Endothelial cell of umbilical vein (primary cell): ENCODE measurements around the gene ADAMTSL3. TPM values are rescaled to one million over a fixed set of nuclear protein-coding genes. Genes with fewer than 3 reads are reported as not detected.

Experiments used
- BruUV-seq: library from RNA; stranded (reverse); fragments of 400-500 nt; replicated peaks from 2 replicates; lab custom pipeline; 2021; lab: Mats Ljungman, UMichigan
- CTCF ChIA-PET: fragments of 300-600, 350-600 bp; sonication (Branson Sonifier 250); formaldehyde crosslinking; loops from one replicate; lab custom pipeline; 2021; ENCODE audit warnings: antibody characterized with exemption, inconsistent platforms; lab: Charles Lee
- POLR2A ChIA-PET: fragments of 300-600, 350-600 bp; sonication (Branson Sonifier 250); formaldehyde crosslinking; loops from one replicate; lab custom pipeline; 2021; ENCODE audit warnings: antibody characterized with exemption, inconsistent platforms; lab: Charles Lee
- DNase-seq: peaks from one replicate; pipeline ENCODE4 v3.0.0-alpha.2; 2011; ENCODE audit warnings: low read depth, low spot score
- FAIRE-seq: peaks from 2 replicates; lab custom pipeline; 2011; peaks lifted over from hg19 to GRCh38; lab: Jason Lieb, UNC
- H2AFZ ChIP-seq: 2 replicates; pipeline ENCODE4 v1.6.0; 2012; ENCODE audit warnings: low read depth, low read length, control low read depth, inconsistent platforms
- H3K27ac ChIP-seq: 2 replicates; pipeline ENCODE4 v1.5.1; 2011; ENCODE audit warnings: low read depth, mild to moderate bottlenecking, control low read depth, low read length, moderate library complexity; ENCODE audit not compliant: insufficient read depth
- H3K27me3 ChIP-seq, 2 experiments: 2 replicates each; pipeline versions ENCODE4 v1.6.0 to v1.6.1; 2011; ENCODE audit warnings: low read length in 2 of 2, mixed read lengths in 1 of 2; ENCODE audit not compliant: control insufficient read depth in 2 of 2, insufficient read depth in 2 of 2
- H3K36me3 ChIP-seq, 2 experiments: 2 replicates in 1 of 2; 3 replicates in 1 of 2; pipeline ENCODE4 v1.5.1; 2011; ENCODE audit warnings: low read length in 2 of 2, mild to moderate bottlenecking in 1 of 2, moderate library complexity in 1 of 2; ENCODE audit not compliant: control insufficient read depth in 2 of 2, insufficient read depth in 2 of 2; ENCODE audit errors: extremely low read depth in 1 of 2
- H3K4me1 ChIP-seq: 3 replicates; pipeline ENCODE4 v1.5.1; 2011; ENCODE audit warnings: mild to moderate bottlenecking, low read length; ENCODE audit not compliant: control insufficient read depth, insufficient read depth; ENCODE audit errors: extremely low read depth
- H3K4me2 ChIP-seq: 2 replicates; pipeline ENCODE4 v1.6.1; 2011; ENCODE audit warnings: low read length, control low read depth, mixed read lengths; ENCODE audit not compliant: insufficient read depth
- H3K4me3 ChIP-seq, 3 experiments: fragments of 200-600 bp in 1 of 3; sonication (generic), shearing (Covaris generic) in 1 of 3; replicated peaks in 1 of 3; 2 replicates each; pipeline ENCODE4 v1.5.1; 2011 to 2016; ENCODE audit warnings: control low read depth in 3 of 3, low read length in 3 of 3, mild to moderate bottlenecking in 2 of 3, inconsistent platforms in 1 of 3, low read depth in 1 of 3, moderate library complexity in 1 of 3; ENCODE audit not compliant: insufficient read depth in 1 of 3
- H3K79me2 ChIP-seq: 2 replicates; pipeline ENCODE4 v1.6.0; 2012; ENCODE audit warnings: low read length, inconsistent platforms; ENCODE audit not compliant: control insufficient read depth, insufficient read depth
- H3K9ac ChIP-seq: replicated peaks from 2 replicates; pipeline ENCODE3; 2011; ENCODE audit warnings: low read length, control low read depth; ENCODE audit not compliant: insufficient read depth; ENCODE audit errors: extremely low read depth
- H3K9me1 ChIP-seq: replicated peaks from 3 replicates; pipeline ENCODE4 v1.6.0; 2011; ENCODE audit warnings: mild to moderate bottlenecking, low read length; ENCODE audit not compliant: control insufficient read depth, insufficient read depth; ENCODE audit errors: extremely low read depth
- H3K9me3 ChIP-seq: replicated peaks from 2 replicates; pipeline ENCODE4 v1.5.1; 2012; ENCODE audit warnings: low read length, inconsistent platforms; ENCODE audit not compliant: control insufficient read depth, insufficient read depth
- H4K20me1 ChIP-seq: replicated peaks from 2 replicates; pipeline ENCODE3; 2011; ENCODE audit warnings: mild to moderate bottlenecking, low read length; ENCODE audit not compliant: control insufficient read depth, insufficient read depth; ENCODE audit errors: extremely low read depth
- EZH2 ChIP-seq: IDR thresholded peaks from 2 replicates; pipeline ENCODE4 v1.6.1; 2012; ENCODE audit warnings: borderline replicate concordance, low read depth, mild to moderate bottlenecking, moderate library complexity, low read length, inconsistent platforms; ENCODE audit not compliant: severe bottlenecking
- FOS ChIP-seq: IDR thresholded peaks from 2 replicates; pipeline ENCODE4 v1.6.1; 2011; ENCODE audit warnings: mild to moderate bottlenecking, low read length, moderate library complexity, borderline replicate concordance; ENCODE audit not compliant: insufficient read depth
- GATA2 ChIP-seq: IDR thresholded peaks from 2 replicates; pipeline ENCODE4 v1.7.0; 2011; ENCODE audit warnings: low read depth, mild to moderate bottlenecking, moderate library complexity, mixed read lengths, low read length; ENCODE audit not compliant: insufficient read length, insufficient read depth
- JUN ChIP-seq: IDR thresholded peaks from 2 replicates; pipeline ENCODE4 v1.6.1; 2011; ENCODE audit warnings: borderline replicate concordance, low read depth; ENCODE audit not compliant: insufficient read length, insufficient read depth
- MAX ChIP-seq: IDR thresholded peaks from 2 replicates; pipeline ENCODE4 v1.6.1; 2011; ENCODE audit not compliant: insufficient read depth, insufficient read length
- MYC ChIP-seq: IDR thresholded peaks from one replicate; pipeline ENCODE4 v1.6.1; 2011; ENCODE audit warnings: mild to moderate bottlenecking, low read depth, low read length
- POLR2A ChIP-seq: IDR thresholded peaks from 2 replicates; pipeline ENCODE4 v1.6.1; 2012; ENCODE audit warnings: low read depth, mild to moderate bottlenecking, control low read depth, low read length
- POLR2AphosphoS5 ChIP-seq: IDR thresholded peaks from 2 replicates; pipeline ENCODE4 v1.6.1; 2012; ENCODE audit warnings: low read depth, mild to moderate bottlenecking, control low read depth, low read length, moderate library complexity; ENCODE audit not compliant: insufficient read depth
- dilution Hi-C: fragments of 300-500 bp; cut with MboI; formaldehyde crosslinking; loops from one replicate; pipeline ENCODE4 v1.15.0; 2019; ENCODE audit warnings: low sequenced_read_pairs; ENCODE audit not compliant: extremely low pct_ligation_motif_present
- intact Hi-C: fragments of 100-400 bp; cut with micrococcal nuclease; formaldehyde crosslinking; loops from one replicate; pipeline ENCODE4 v1.10.0; 2022
- polyA plus RNA-seq, 4 experiments: library from polyadenylated mRNA; depleted of rRNA in 3 of 4; stranded (reverse) in 3 of 4; unstranded in 1 of 4; fragments of >200 nt; gene quantifications; 2 replicates each; pipeline versions ENCODE4 v1.2.1 to v1.2.3, GENCODE V29; 2011 to 2012; ENCODE audit warnings: missing spikeins in 1 of 4
- total RNA-seq: library from RNA; stranded (reverse); gene quantifications from 2 replicates; pipeline ENCODE4 v1.2.3, GENCODE V29; 2021
- TF ChIP-seq, protein P1 (sequence below), 2 donors: IDR thresholded peaks; 1 replicate in 1 of 2; 2 replicates in 1 of 2; pipeline ENCODE4 v1.5.1; 2011; ENCODE audit warnings: low read length in 2 of 2, mild to moderate bottlenecking in 2 of 2, moderate library complexity in 2 of 2, control low read depth in 1 of 2, inconsistent platforms in 1 of 2, low read depth in 1 of 2; ENCODE audit not compliant: insufficient read depth in 1 of 2; ENCODE audit errors: extremely low read depth in 1 of 2

The ADAMTSL3 gene
- total and polyA plus RNA-seq, 2 donors (not counting 3 experiments of a cell fraction or from before 2014, with no cell fraction given) = not detected

GRCh38 chr15:83717010-83717409 is 63.1 kb downstream of the ADAMTSL3 start:
- dilution Hi-C loops = no loop called here
- no peak overlapping the region for H3K4me3 ChIP-seq
- intact Hi-C loops = no loop called here
- no peaks in the 10 kb centered on the region for H3K4me1 ChIP-seq
- FAIRE-seq = no peak
- H2AFZ ChIP-seq = no peak overlapping the region
- DNase-seq = no peak
- no TSS peak for BruUV-seq
- no peaks in the 10 kb centered on the region for H4K20me1 ChIP-seq
- no peak overlapping the region for H3K9ac ChIP-seq
- H3K27ac ChIP-seq = no peak overlapping the region
- no peaks in the 10 kb centered on the region for H3K9me1 ChIP-seq
- H3K9me3 ChIP-seq = no peaks in the 10 kb centered on the region
- CTCF ChIA-PET = interaction anchor here (1.2 kb wide), 1 partner anchor 11 kb away, joined by 3 read pairs; no protein-coding TSS in a partner anchor
- no peaks in the 10 kb centered on the region for H3K79me2 ChIP-seq
- H3K27me3 ChIP-seq = no peaks in the 10 kb centered on the region
- H3K36me3 ChIP-seq = no peaks in the 10 kb centered on the region
- POLR2A ChIA-PET = no interaction called here
- TF ChIP-seq MYC (no peak), EZH2 (no peak), POLR2AphosphoS5 (no peak)
- no peak overlapping the region for H3K4me2 ChIP-seq

DNA sequence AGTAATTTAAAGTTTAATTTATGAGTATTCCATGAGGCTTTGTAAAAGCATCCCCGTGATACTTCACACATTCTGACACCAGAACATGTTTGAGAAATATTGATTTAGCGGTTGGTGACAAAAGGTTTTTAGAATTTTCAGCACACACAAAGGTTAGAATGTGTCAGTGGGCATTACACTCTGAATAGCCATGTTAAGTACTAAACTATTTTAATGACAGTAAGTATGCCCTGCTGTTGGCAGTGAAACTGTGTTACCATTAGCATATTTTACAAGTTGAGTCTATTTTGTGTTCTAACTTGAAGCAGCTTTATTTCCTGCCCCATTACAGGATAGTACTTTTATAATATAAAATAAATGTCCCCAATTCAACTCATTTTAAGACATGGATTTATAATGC is 66.5 kb downstream of the ADAMTSL3 start:
- intact Hi-C loops = no loop called here
- ChIA-PET POLR2A (no interaction called here), CTCF (no interaction called here)
- no peaks in the 10 kb centered on the region for H3K36me3 ChIP-seq
- H3K79me2 ChIP-seq = no peaks in the 10 kb centered on the region
- DNase-seq (no peak), FAIRE-seq (no peak)
- no peaks in the 10 kb centered on the region for H3K4me1 ChIP-seq
- dilution Hi-C loops = no loop called here
- no peak overlapping the region for H3K4me3 ChIP-seq
- H2AFZ ChIP-seq = no peak overlapping the region
- no peak overlapping the region for H3K4me2 ChIP-seq
- H4K20me1 ChIP-seq = no peaks in the 10 kb centered on the region
- H3K27ac ChIP-seq = no peak overlapping the region
- no peaks in the 10 kb centered on the region for H3K9me1 ChIP-seq
- TF ChIP-seq, protein P1, sequence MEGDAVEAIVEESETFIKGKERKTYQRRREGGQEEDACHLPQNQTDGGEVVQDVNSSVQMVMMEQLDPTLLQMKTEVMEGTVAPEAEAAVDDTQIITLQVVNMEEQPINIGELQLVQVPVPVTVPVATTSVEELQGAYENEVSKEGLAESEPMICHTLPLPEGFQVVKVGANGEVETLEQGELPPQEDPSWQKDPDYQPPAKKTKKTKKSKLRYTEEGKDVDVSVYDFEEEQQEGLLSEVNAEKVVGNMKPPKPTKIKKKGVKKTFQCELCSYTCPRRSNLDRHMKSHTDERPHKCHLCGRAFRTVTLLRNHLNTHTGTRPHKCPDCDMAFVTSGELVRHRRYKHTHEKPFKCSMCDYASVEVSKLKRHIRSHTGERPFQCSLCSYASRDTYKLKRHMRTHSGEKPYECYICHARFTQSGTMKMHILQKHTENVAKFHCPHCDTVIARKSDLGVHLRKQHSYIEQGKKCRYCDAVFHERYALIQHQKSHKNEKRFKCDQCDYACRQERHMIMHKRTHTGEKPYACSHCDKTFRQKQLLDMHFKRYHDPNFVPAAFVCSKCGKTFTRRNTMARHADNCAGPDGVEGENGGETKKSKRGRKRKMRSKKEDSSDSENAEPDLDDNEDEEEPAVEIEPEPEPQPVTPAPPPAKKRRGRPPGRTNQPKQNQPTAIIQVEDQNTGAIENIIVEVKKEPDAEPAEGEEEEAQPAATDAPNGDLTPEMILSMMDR (IDR thresholded peaks at IDR 0.05; ENCODE audit: extremely low read depth in 1 of 2, insufficient read depth in 1 of 2, low read depth in 1 of 2, low read length in 2 of 2) = no peak
- TF ChIP-seq MYC = no peak
- no peak for TF ChIP-seq MAX
- TF ChIP-seq FOS = no peak
- no peak for TF ChIP-seq EZH2
- no peak for TF ChIP-seq JUN
- no peak for TF ChIP-seq POLR2AphosphoS5
- no peak for TF ChIP-seq GATA2
- TF ChIP-seq POLR2A = no peak
- no peak overlapping the region for H3K9ac ChIP-seq
- BruUV-seq = no TSS peak
- no peaks in the 10 kb centered on the region for H3K27me3 ChIP-seq
- H3K9me3 ChIP-seq = no peaks in the 10 kb centered on the region
